ENCODE measurements around the gene KCNQ1. TPM values are rescaled to one million over a fixed set of nuclear protein-coding genes. Genes with fewer than 3 reads are reported as not detected.

The KCNQ1 gene
- total and polyA plus RNA-seq, 2 of the 13 experiments (the other 11 are each of a cell fraction or from before 2014, with no cell fraction given), result 0.02 to 0.08 TPM

- peak; percentile 68 for TF ChIP-seq CEBPG (CRISPR knock-in tag; IDR thresholded peaks at IDR 0.05)
- 0 out of 2 replicates have a peak, but pooled peaks have one; percentile 20 for TF ChIP-seq FOXA3 (CRISPR knock-in tag; IDR thresholded peaks at IDR 0.05)
- peak; percentile 29; the same call in 1 of the 2 replicates for TF ChIP-seq ZFX (CRISPR knock-in tag; IDR thresholded peaks at IDR 0.05; ENCODE audit: low read depth)
- TF ChIP-seq ZNF598 (CRISPR knock-in tag; IDR thresholded peaks at IDR 0.05; ENCODE audit: borderline replicate concordance), result no peak
- no peak for TF ChIP-seq ZBTB26 (CRISPR knock-in tag; IDR thresholded peaks at IDR 0.05; ENCODE audit: borderline replicate concordance)
- 0 out of 2 replicates have a peak, but pooled peaks have one; percentile 50 for TF ChIP-seq ZNF362 (CRISPR knock-in tag; IDR thresholded peaks at IDR 0.05; ENCODE audit: borderline replicate concordance)
- peak; percentile 32 for TF ChIP-seq TCF7 (IDR thresholded peaks at IDR 0.05; ENCODE audit: low read depth)
- no peak for TF ChIP-seq MAX (IDR thresholded peaks at IDR 0.05)
- TF ChIP-seq CREB3 (CRISPR knock-in tag; IDR thresholded peaks at IDR 0.05), result no peak
- TF ChIP-seq ZNF687 (CRISPR knock-in tag; IDR thresholded peaks at IDR 0.05), result peak; percentile 49; the same call in 1 of the 2 replicates
- TF ChIP-seq THYN1 (CRISPR knock-in tag; IDR thresholded peaks at IDR 0.05; ENCODE audit: borderline replicate concordance, low read depth), result no peak
- no peak for TF ChIP-seq NFIC (IDR thresholded peaks at IDR 0.05; ENCODE audit: low read length)
- no peak for TF ChIP-seq IRF1 (CRISPR knock-in tag; IDR thresholded peaks at IDR 0.05; ENCODE audit: low read depth)
- peak; percentile 67; the same call in 1 of the 2 replicates for TF ChIP-seq PATZ1 (CRISPR knock-in tag; IDR thresholded peaks at IDR 0.05)
- TF ChIP-seq ZNF501 (CRISPR knock-in tag; IDR thresholded peaks at IDR 0.05), result 0 out of 2 replicates have a peak, but pooled peaks have one; percentile 38
Measured at GRCh38 chr11:2691355-2691761, 246.6 kb downstream of the KCNQ1 start (continued).

All from HepG2 (cell line).